HCT116 (cell line): ENCODE data around the gene AOPEP. TPM values are rescaled to one million over a fixed set of nuclear protein-coding genes. Genes with fewer than 3 reads are reported as not detected.

ENCODE experiments used
- ATAC-seq: fragments of 200-7000 bp; cut with Tn5 transposase; 2 replicates; pipeline ENCODE4 v1.9.1; 2020; ENCODE audit warnings: mild to moderate bottlenecking, moderate library complexity
- BruUV-seq: library from RNA; stranded (reverse); fragments of 400-500 nt; replicated peaks from 2 replicates; lab custom pipeline; 2021; lab: Mats Ljungman, UMichigan
- CTCF ChIA-PET: fragments of 300-600 bp; sonication (Branson Sonifier 250); formaldehyde crosslinking; loops from one replicate; lab custom pipeline; 2021; ENCODE audit warnings: antibody characterized with exemption; lab: Charles Lee
- POLR2A ChIA-PET: fragments of 300-600, 350-600 bp; sonication (Branson Sonifier 250); formaldehyde crosslinking; loops from one replicate; lab custom pipeline; 2021; ENCODE audit warnings: antibody characterized with exemption; lab: Charles Lee
- RAD21 ChIA-PET, 2 experiments: fragments of 300-600 bp; sonication (Branson Sonifier 250); formaldehyde crosslinking; loops; one replicate each; lab custom pipeline; 2023; ENCODE audit warnings: low total read pairs in 2 of 2; ENCODE audit not compliant: uncharacterized antibody in 2 of 2, unreplicated experiment in 2 of 2, low non-redundant PET in 1 of 2; lab: Charles Lee
- DNase-seq: peaks from one replicate; pipeline ENCODE4 v3.0.0-alpha.2; 2010; ENCODE audit warnings: low read depth, low spot score
- H2AFZ ChIP-seq: fragments of 200-600 bp; shearing (Covaris generic), sonication (generic); 2 replicates; pipeline ENCODE4 v1.6.1; 2017; ENCODE audit warnings: low read depth, mixed run types, mixed read lengths, antibody characterized with exemption, low read length; ENCODE audit not compliant: poor library complexity, severe bottlenecking
- H3K27ac ChIP-seq: 2 replicates; pipeline ENCODE4 v1.5.1; 2012; ENCODE audit warnings: low read depth, low read length
- H3K27me3 ChIP-seq: fragments of 200-600 bp; sonication (generic); 2 replicates; pipeline ENCODE4 v1.6.1; 2016; ENCODE audit warnings: mixed run types, low read length, mixed read lengths; ENCODE audit not compliant: insufficient read depth
- H3K36me3 ChIP-seq, 2 experiments: fragments of 200-500 bp in 1 of 2; fragments of 200-600 bp in 1 of 2; sonication (Bioruptor generic) in 1 of 2; sonication (generic) in 1 of 2; 2 replicates each; pipeline versions ENCODE4 v1.5.1 to v1.6.1; 2014 to 2016; ENCODE audit warnings: low read length in 2 of 2, inconsistent platforms in 1 of 2, mixed read lengths in 1 of 2, mixed run types in 1 of 2; ENCODE audit not compliant: insufficient read depth in 2 of 2, control insufficient read depth in 1 of 2
- H3K4me1 ChIP-seq, 2 experiments: fragments of 200-600 bp in 1 of 2; sonication (generic) in 1 of 2; 2 replicates each; pipeline versions ENCODE4 v1.5.1 to v1.6.1; 2012 to 2017; ENCODE audit warnings: low read length in 2 of 2, inconsistent platforms in 1 of 2, mild to moderate bottlenecking in 1 of 2, mixed read lengths in 1 of 2, mixed run types in 1 of 2, moderate library complexity in 1 of 2; ENCODE audit not compliant: insufficient read depth in 2 of 2, control insufficient read depth in 1 of 2
- H3K4me2 ChIP-seq: fragments of 200-600 bp; sonication (generic); 2 replicates; pipeline ENCODE4 v1.6.1; 2017; ENCODE audit warnings: mixed run types, low read length, mixed read lengths
- H3K4me3 ChIP-seq, 2 experiments: fragments of 200-600 bp in 1 of 2; sonication (generic) in 1 of 2; replicated peaks in 1 of 2; 2 replicates each; pipeline ENCODE4 v1.5.1; 2011 to 2016; ENCODE audit warnings: low read length in 2 of 2, control low read depth in 1 of 2, low read depth in 1 of 2, mild to moderate bottlenecking in 1 of 2, mixed read lengths in 1 of 2, mixed run types in 1 of 2
- H3K79me2 ChIP-seq: fragments of 200-600 bp; sonication (generic); 2 replicates; pipeline ENCODE4 v1.6.1; 2017; ENCODE audit warnings: mild to moderate bottlenecking, mixed run types, low read length, moderate library complexity, mixed read lengths; ENCODE audit not compliant: insufficient read depth
- H3K9ac ChIP-seq: fragments of 200-600 bp; sonication (generic); 2 replicates; pipeline ENCODE4 v1.6.1; 2016; ENCODE audit warnings: low read length, mixed read lengths
- H3K9me2 ChIP-seq: fragments of 200-600 bp; sonication (generic), shearing (Covaris generic); 2 replicates; pipeline ENCODE4 v1.6.1; 2017; ENCODE audit warnings: mixed run types, mild to moderate bottlenecking, moderate library complexity; ENCODE audit not compliant: insufficient read depth
- H3K9me3 ChIP-seq, 2 experiments: fragments of 200-500 bp in 1 of 2; fragments of 200-600 bp in 1 of 2; sonication (Bioruptor generic) in 1 of 2; sonication (generic) in 1 of 2; 2 replicates each; pipeline ENCODE4 v1.6.1; 2014 to 2017; ENCODE audit warnings: low read length in 2 of 2, mixed read lengths in 2 of 2, inconsistent platforms in 1 of 2, low read depth in 1 of 2, mild to moderate bottlenecking in 1 of 2, mixed run types in 1 of 2, moderate library complexity in 1 of 2; ENCODE audit not compliant: control insufficient read depth in 1 of 2, insufficient read depth in 1 of 2
- H4K20me1 ChIP-seq: fragments of 200-600 bp; sonication (generic), shearing (Covaris generic); 2 replicates; pipeline ENCODE4 v1.6.1; 2017; ENCODE audit warnings: mixed run types, mild to moderate bottlenecking, moderate library complexity; ENCODE audit not compliant: insufficient read depth
- ATF3 ChIP-seq: IDR thresholded peaks from 2 replicates; pipeline ENCODE4 v1.6.1; 2012
- CBX3 ChIP-seq: IDR thresholded peaks from 2 replicates; pipeline ENCODE4 v1.6.1; 2012; ENCODE audit warnings: low read depth
- CEBPB ChIP-seq: IDR thresholded peaks from 2 replicates; pipeline ENCODE4 v1.6.1; 2012; ENCODE audit warnings: low read depth
- CTCF ChIP-seq, 3 experiments: fragments of 200-600 bp in 1 of 3; sonication (generic) in 1 of 3; IDR thresholded peaks in 2 of 3; conservative IDR thresholded peaks in 1 of 3; 2 replicates each; pipeline ENCODE4 v1.5.1; 2012 to 2017; ENCODE audit warnings: low read depth in 2 of 3, low read length in 2 of 3, antibody characterized with exemption in 1 of 3, borderline replicate concordance in 1 of 3, control low read depth in 1 of 3, mild to moderate bottlenecking in 1 of 3, mixed read lengths in 1 of 3, mixed run types in 1 of 3, moderate library complexity in 1 of 3; ENCODE audit not compliant: insufficient read depth in 1 of 3
- ELF1 ChIP-seq: IDR thresholded peaks from 2 replicates; pipeline ENCODE4 v1.6.1; 2012; ENCODE audit warnings: low read depth, borderline replicate concordance
- EZH2phosphoT487 ChIP-seq: fragments of 200-600 bp; IDR thresholded peaks from 2 replicates; pipeline ENCODE4 v1.6.1; 2018; ENCODE audit warnings: antibody characterized with exemption, borderline replicate concordance
- JUND ChIP-seq: IDR thresholded peaks from 2 replicates; pipeline ENCODE4 v1.6.1; 2012
- POLR2A ChIP-seq: IDR thresholded peaks from 2 replicates; pipeline ENCODE4 v1.7.0; 2011; ENCODE audit warnings: borderline replicate concordance; ENCODE audit not compliant: insufficient read depth, insufficient read length; ENCODE audit errors: extremely low read depth
- POLR2AphosphoS5 ChIP-seq: IDR thresholded peaks from 2 replicates; pipeline ENCODE4 v1.6.1; 2011; ENCODE audit warnings: mild to moderate bottlenecking, low read depth, low read length, moderate library complexity
- REST ChIP-seq: IDR thresholded peaks from 2 replicates; pipeline ENCODE4 v1.6.1; 2012; ENCODE audit warnings: low read depth
- SIN3A ChIP-seq: IDR thresholded peaks from 2 replicates; pipeline ENCODE4 v1.6.1; 2012; ENCODE audit warnings: low read depth
- TCF7L2 ChIP-seq: IDR thresholded peaks from 2 replicates; pipeline ENCODE4 v1.7.0; 2011; ENCODE audit warnings: borderline replicate concordance, inconsistent platforms; ENCODE audit not compliant: insufficient read depth, insufficient read length; ENCODE audit errors: extremely low read depth
- ZBTB33 ChIP-seq: IDR thresholded peaks from 2 replicates; pipeline ENCODE4 v1.6.1; 2011; ENCODE audit warnings: mild to moderate bottlenecking, low read length, moderate library complexity; ENCODE audit not compliant: insufficient replicate concordance; ENCODE audit errors: extremely low read depth
- intact Hi-C: fragments of 100-400 bp; cut with micrococcal nuclease; formaldehyde crosslinking; loops from 2 replicates; pipeline ENCODE4 v1.10.0; 2022
- total RNA-seq: library from RNA; stranded (reverse); gene quantifications from one replicate; pipeline ENCODE4 v1.2.1, GENCODE V29; 2021; ENCODE audit not compliant: unreplicated experiment
- TF ChIP-seq, protein P1 (sequence below): IDR thresholded peaks from 2 replicates; pipeline ENCODE4 v1.6.1; 2012

AOPEP gene
- total RNA-seq, 1 experiment from 2014 or later: 15.1 TPM

- Histone ChIP-seq H3K27me3 (no peaks in the 10 kb centered on the region), H3K79me2 (no peaks in the 10 kb centered on the region), H3K9me3 (no peaks in the 10 kb centered on the region), H3K4me2 (no peak overlapping the region), H3K4me1 (peaks cover 0 to 12% of the 10 kb centered on the region in 2 experiments; a peak in 2 of 4 replicates), H4K20me1 (no peaks in the 10 kb centered on the region), H3K36me3 (no peaks in the 10 kb centered on the region), H3K9ac (no peak overlapping the region), H3K9me2 (no peaks in the 10 kb centered on the region), H2AFZ (no peak overlapping the region), H3K4me3 (no peak overlapping the region), H3K27ac (no peak overlapping the region)
- BruUV-seq: no TSS peak
- TF ChIP-seq EZH2phosphoT487: no peak
- no peak for TF ChIP-seq JUND
- TF ChIP-seq SIN3A: no peak
- TF ChIP-seq ELF1: no peak
- no peak for TF ChIP-seq TCF7L2
- TF ChIP-seq CTCF (IDR thresholded peaks at IDR 0.05 in 2 of 3, conservative IDR thresholded peaks at IDR 0.05 in 1 of 3; ENCODE audit: borderline replicate concordance in 1 of 3, insufficient read depth in 1 of 3, low read depth in 2 of 3, low read length in 2 of 3): no peak
- no peak for TF ChIP-seq ZBTB33
- TF ChIP-seq CEBPB: no peak
- no peak for TF ChIP-seq ATF3
- TF ChIP-seq REST: no peak
- no peak for TF ChIP-seq POLR2A
- TF ChIP-seq, protein P1, sequence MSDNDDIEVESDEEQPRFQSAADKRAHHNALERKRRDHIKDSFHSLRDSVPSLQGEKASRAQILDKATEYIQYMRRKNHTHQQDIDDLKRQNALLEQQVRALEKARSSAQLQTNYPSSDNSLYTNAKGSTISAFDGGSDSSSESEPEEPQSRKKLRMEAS: no peak
- TF ChIP-seq CBX3: no peak
- TF ChIP-seq POLR2AphosphoS5: no peak
- ChIA-PET POLR2A (no interaction called here), CTCF (interaction anchor here (0.8 to 1.6 kb wide), 3 partner anchors 10 to 438 kb away, joined by 3 read pairs; no protein-coding TSS in a partner anchor), RAD21 (no interaction called here)
- intact Hi-C loops: no loop called here
- ATAC-seq: no peak
- no peak for DNase-seq
These were observed 380.7 kb downstream of the AOPEP start for GRCh38 chr9:95107001-95107749.
